ENCODE measurements around the gene TRIM67. TPM values are rescaled to one million over a fixed set of nuclear protein-coding genes. Genes with fewer than 3 reads are reported as not detected.

TRIM67 gene
- total and polyA plus RNA-seq, 2 experiments from 2014 or later: 0.13 TPM; not detected in 1

GRCh38 chr1:231190456-231190855 is 28.6 kb downstream of the TRIM67 start:
- Histone ChIP-seq H3K9me2 (replicated peaks; ENCODE audit: insufficient read depth) (no peaks in the 10 kb centered on the region), H3K4me2 (no peak overlapping the region), H4K20me1 (ENCODE audit: insufficient read depth, poor library complexity, severe bottlenecking) (no peaks in the 10 kb centered on the region), H3K4me1 (ENCODE audit: insufficient read depth) (no peaks in the 10 kb centered on the region), H3K36me3 (replicated peaks; ENCODE audit: insufficient read depth, low read depth) (no peaks in the 10 kb centered on the region), H3K27me3 (peaks cover 23% of the 10 kb centered on the region), H3K4me3 (no peak overlapping the region), H3K79me2 (no peaks in the 10 kb centered on the region), H3K9me3 (ENCODE audit: low read depth) (no peaks in the 10 kb centered on the region), H2AFZ (no peak overlapping the region), H3K27ac (no peak overlapping the region)
- TF ChIP-seq EZH2 (IDR thresholded peaks at IDR 0.05; ENCODE audit: borderline replicate concordance) (no peak), CTCF (IDR thresholded peaks at IDR 0.05; ENCODE audit: poor library complexity) (no peak), EZH2phosphoT487 (IDR thresholded peaks at IDR 0.05; ENCODE audit: low read depth, severe bottlenecking, unreplicated experiment) (no peak)
- DNase-seq (ENCODE audit: low spot score): no peak
- WGBS (ENCODE audit: low lambda C conversion rate, missing lambda C conversion rate): 98% methylated on average over 6 of the region's 10 CpGs

GRCh38 chr1:231192620-231193163 is 30.8 kb downstream of the TRIM67 start:
- H3K9me3 ChIP-seq (ENCODE audit: low read depth): no peaks in the 10 kb centered on the region
- 89% methylated on average over 12 of the region's 12 CpGs for WGBS (ENCODE audit: low lambda C conversion rate, missing lambda C conversion rate)
- no peaks in the 10 kb centered on the region for H3K36me3 ChIP-seq (replicated peaks; ENCODE audit: insufficient read depth, low read depth)
- no peaks in the 10 kb centered on the region for H3K79me2 ChIP-seq
- no peak overlapping the region for H3K27ac ChIP-seq
- H3K9me2 ChIP-seq (replicated peaks; ENCODE audit: insufficient read depth): no peaks in the 10 kb centered on the region
- no peaks in the 10 kb centered on the region for H4K20me1 ChIP-seq (ENCODE audit: insufficient read depth, poor library complexity, severe bottlenecking)
- DNase-seq (ENCODE audit: low spot score): no peak
- no peak overlapping the region for H2AFZ ChIP-seq
- H3K4me2 ChIP-seq: no peak overlapping the region
- H3K4me1 ChIP-seq (ENCODE audit: insufficient read depth): no peaks in the 10 kb centered on the region
- H3K27me3 ChIP-seq: peaks cover 9% of the 10 kb centered on the region
- no peak overlapping the region for H3K4me3 ChIP-seq
- TF ChIP-seq CTCF (IDR thresholded peaks at IDR 0.05; ENCODE audit: poor library complexity): no peak
- TF ChIP-seq EZH2 (IDR thresholded peaks at IDR 0.05; ENCODE audit: borderline replicate concordance): no peak
- no peak for TF ChIP-seq EZH2phosphoT487 (IDR thresholded peaks at IDR 0.05; ENCODE audit: low read depth, severe bottlenecking, unreplicated experiment)

GRCh38 chr1:231193710-231194340 is 32.0 kb downstream of the TRIM67 start:
- no peaks in the 10 kb centered on the region for H3K27me3 ChIP-seq
- H3K9me2 ChIP-seq (replicated peaks; ENCODE audit: insufficient read depth): no peaks in the 10 kb centered on the region
- H3K79me2 ChIP-seq: no peaks in the 10 kb centered on the region
- H3K36me3 ChIP-seq (replicated peaks; ENCODE audit: insufficient read depth, low read depth): no peaks in the 10 kb centered on the region
- TF ChIP-seq EZH2 (IDR thresholded peaks at IDR 0.05; ENCODE audit: borderline replicate concordance) (no peak), CTCF (IDR thresholded peaks at IDR 0.05; ENCODE audit: poor library complexity) (no peak), EZH2phosphoT487 (IDR thresholded peaks at IDR 0.05; ENCODE audit: low read depth, severe bottlenecking, unreplicated experiment) (no peak)
- 71% methylated on average over 10 of the region's 10 CpGs for WGBS (ENCODE audit: low lambda C conversion rate, missing lambda C conversion rate)
- no peak for DNase-seq (ENCODE audit: low spot score)
- H4K20me1 ChIP-seq (ENCODE audit: insufficient read depth, poor library complexity, severe bottlenecking): no peaks in the 10 kb centered on the region
- H3K9me3 ChIP-seq (ENCODE audit: low read depth): no peaks in the 10 kb centered on the region
- H2AFZ ChIP-seq: no peak overlapping the region
- no peaks in the 10 kb centered on the region for H3K4me1 ChIP-seq (ENCODE audit: insufficient read depth)
- H3K27ac ChIP-seq: no peak overlapping the region
- no peak overlapping the region for H3K4me3 ChIP-seq
- H3K4me2 ChIP-seq: no peak overlapping the region

Data from hepatocyte (in vitro differentiated cells).